Activated naive CD4-positive, alpha-beta T cell treated with anti-CD3 and anti-CD28 coated beads, Interleukin-2, amount 50 U/mL, for 72 hours (primary cell): Measurements from ENCODE around the gene KCNK16. TPM values are rescaled to one million over a fixed set of nuclear protein-coding genes. Genes with fewer than 3 reads are reported as not detected.
A peak's percentile ranks its signal among the peaks of the same experiment; 100 is the strongest.

Source experiments
- ATAC-seq, 2 donors: fragments of 150-1000 bp; cut with Tn5 transposase; 2 replicates each; pipeline ENCODE4 v1.10.0; 2021; ENCODE audit warnings: mild to moderate bottlenecking in 2 of 2, moderate library complexity in 2 of 2
- DNase-seq, 2 donors: peaks; one replicate each; pipeline ENCODE4 v3.0.0; 2021 to 2022; ENCODE audit warnings: low spot score in 2 of 2
- H3K27ac Mint-ChIP-seq, 2 donors: one replicate each; pipeline ENCODE4 v1.8.0; 2022; ENCODE audit warnings: mild to moderate bottlenecking in 2 of 2, mixed read lengths in 2 of 2
- H3K36me3 Mint-ChIP-seq, 2 donors: one replicate each; pipeline ENCODE4 v1.8.0; 2022; ENCODE audit warnings: mixed read lengths in 2 of 2
- H3K9me3 Mint-ChIP-seq, 2 donors: one replicate each; pipeline ENCODE4 v1.8.0; 2022; ENCODE audit warnings: mixed read lengths in 2 of 2
- total RNA-seq, 2 donors: library from RNA; stranded (reverse); gene quantifications; one replicate each; pipeline ENCODE4 v1.2.3, GENCODE V29; 2022

Gene KCNK16
- total RNA-seq, 2 donors from 2014 or later: not detected

GRCh38 chr6:39320363-39320984, 2.0 kb downstream of the KCNK16 start:
- no peaks in the 10 kb centered on the region for H3K36me3 Mint-ChIP-seq
- no peaks in the 10 kb centered on the region for H3K9me3 Mint-ChIP-seq
- H3K27ac Mint-ChIP-seq: no peak overlapping the region
- no peak for DNase-seq
- ATAC-seq: no peak

GRCh38 chr6:39319621-39320362, 2.7 kb downstream of the KCNK16 start:
- Mint-ChIP-seq H3K9me3 (no peaks in the 10 kb centered on the region), H3K27ac (no peak overlapping the region), H3K36me3 (no peaks in the 10 kb centered on the region)
- ATAC-seq: no peak
- DNase-seq: no peak

- H3K36me3 Mint-ChIP-seq: no peaks in the 10 kb centered on the region
- no peaks in the 10 kb centered on the region for H3K9me3 Mint-ChIP-seq
- DNase-seq (no peak), ATAC-seq (no peak)
- no peak overlapping the region for H3K27ac Mint-ChIP-seq
Measured at GRCh38 chr6:39317256-39317655, 5.2 kb downstream of the KCNK16 start.

GRCh38 chr6:39314273-39314795, 8.2 kb downstream of the KCNK16 start, which contains the start of gene KCNK17:
KCNK17 (minus strand) TSS chr6:39314419; CDS start chr6:39314320, 99 bp downstream.
- Mint-ChIP-seq H3K9me3 (no peaks in the 10 kb centered on the region), H3K36me3 (no peaks in the 10 kb centered on the region), H3K27ac (peak within 1 kb of the TSS in 1 of 2 donors; percentile 5)
- DNase-seq (no peak), ATAC-seq (peak in 1 of 2 donors; percentile 6)

- Mint-ChIP-seq H3K9me3 (no peaks in the 10 kb centered on the region), H3K27ac (no peak overlapping the region), H3K36me3 (no peaks in the 10 kb centered on the region)
- no peak for DNase-seq
- peak in 1 of 2 donors; percentile 21 for ATAC-seq
Measured at GRCh38 chr6:39313526-39314272, 8.8 kb downstream of the KCNK16 start.

- no peak for DNase-seq
- no peaks in the 10 kb centered on the region for H3K9me3 Mint-ChIP-seq
- no peak for ATAC-seq
- H3K27ac Mint-ChIP-seq: no peak overlapping the region
- H3K36me3 Mint-ChIP-seq: no peaks in the 10 kb centered on the region
Measured at GRCh38 chr6:39312912-39313525, 9.5 kb downstream of the KCNK16 start.

- Mint-ChIP-seq H3K9me3 (no peaks in the 10 kb centered on the region), H3K27ac (no peak overlapping the region), H3K36me3 (no peaks in the 10 kb centered on the region)
- DNase-seq (no peak), ATAC-seq (no peak)
Measured at GRCh38 chr6:39310542-39310941, 12.0 kb downstream of the KCNK16 start.

GRCh38 chr6:39309942-39310531, 12.5 kb downstream of the KCNK16 start:
- ATAC-seq: peak; percentile 68 to 74
- peak; percentile 58 to 72 for DNase-seq
- Mint-ChIP-seq H3K9me3 (no peaks in the 10 kb centered on the region), H3K36me3 (no peaks in the 10 kb centered on the region), H3K27ac (no peak overlapping the region)

- Mint-ChIP-seq H3K27ac (no peak overlapping the region), H3K36me3 (no peaks in the 10 kb centered on the region), H3K9me3 (no peaks in the 10 kb centered on the region)
- no peak for ATAC-seq
- DNase-seq: no peak
Measured at GRCh38 chr6:39307462-39307861, 15.0 kb downstream of the KCNK16 start.

GRCh38 chr6:39304951-39305350, 17.6 kb downstream of the KCNK16 start:
- ATAC-seq (no peak), DNase-seq (no peak)
- Mint-ChIP-seq H3K9me3 (no peaks in the 10 kb centered on the region), H3K36me3 (no peaks in the 10 kb centered on the region), H3K27ac (no peak overlapping the region)

- ATAC-seq: peak in 1 of 2 donors; percentile 11
Measured at GRCh38 chr6:39303425-39304153, 18.9 kb downstream of the KCNK16 start.

GRCh38 chr6:39302669-39303424, 19.7 kb downstream of the KCNK16 start:
- H3K9me3 Mint-ChIP-seq: no peaks in the 10 kb centered on the region
- no peaks in the 10 kb centered on the region for H3K36me3 Mint-ChIP-seq
- ATAC-seq: peak; percentile 98
- DNase-seq: peak; percentile 84 to 89
- H3K27ac Mint-ChIP-seq: peak overlapping the region in 1 of 2 donors; percentile 33

More at GRCh38 chr6:39303425-39304153, 18.9 kb downstream of the KCNK16 start:
- DNase-seq: no peak
- Mint-ChIP-seq H3K27ac (peak overlapping the region in 1 of 2 donors; percentile 33), H3K9me3 (no peaks in the 10 kb centered on the region), H3K36me3 (no peaks in the 10 kb centered on the region)

- Mint-ChIP-seq H3K9me3 (no peaks in the 10 kb centered on the region), H3K27ac (no peak overlapping the region), H3K36me3 (no peaks in the 10 kb centered on the region)
- no peak for ATAC-seq
- DNase-seq: no peak
Measured at GRCh38 chr6:39302011-39302410, 20.5 kb downstream of the KCNK16 start.

GRCh38 chr6:39301606-39302005, 20.9 kb downstream of the KCNK16 start:
- Mint-ChIP-seq H3K9me3 (no peaks in the 10 kb centered on the region), H3K36me3 (no peaks in the 10 kb centered on the region), H3K27ac (peak overlapping the region in 1 of 2 donors; percentile 4)
- ATAC-seq (no peak), DNase-seq (no peak)

GRCh38 chr6:39300739-39301138, 21.8 kb downstream of the KCNK16 start:
- ATAC-seq: no peak

More at GRCh38 chr6:39300739-39301138, 21.8 kb downstream of the KCNK16 start:
- H3K9me3 Mint-ChIP-seq: no peaks in the 10 kb centered on the region
- peak overlapping the region in 1 of 2 donors; percentile 4 for H3K27ac Mint-ChIP-seq
- DNase-seq: no peak
- no peaks in the 10 kb centered on the region for H3K36me3 Mint-ChIP-seq
